HepG2 (cell line): ENCODE results near the gene PPP1R9B. TPM values are rescaled to one million over a fixed set of nuclear protein-coding genes. Genes with fewer than 3 reads are reported as not detected.

Experiments
- CREM ChIP-seq, 2 experiments: sonication (generic) in 1 of 2; formaldehyde crosslinking in 1 of 2; IDR thresholded peaks; 2 replicates each; pipeline versions ENCODE4 v1.4.0 to v1.6.1; 2016 to 2020; ENCODE audit warnings: antibody characterized with exemption in 1 of 2, mild to moderate bottlenecking in 1 of 2, missing genetic modification reagents in 1 of 2
- GABPA ChIP-seq, 2 experiments: IDR thresholded peaks; 2 replicates each; pipeline ENCODE4 v1.6.1; 2011 to 2016; ENCODE audit warnings: low read depth in 2 of 2, low read length in 1 of 2, missing biosample characterization in 1 of 2, missing genetic modification characterization in 1 of 2
- KLF13 ChIP-seq: sonication (generic); formaldehyde crosslinking; IDR thresholded peaks from 2 replicates; pipeline ENCODE4 v1.4.0; 2020; ENCODE audit warnings: mild to moderate bottlenecking, missing genetic modification reagents
- TBX3 ChIP-seq: fragments of 450-650 bp; IDR thresholded peaks from 2 replicates; pipeline ENCODE4 v1.6.1; 2017; ENCODE audit warnings: antibody characterized with exemption, mild to moderate bottlenecking, inconsistent platforms, borderline replicate concordance
- YY1 ChIP-seq: IDR thresholded peaks from 2 replicates; pipeline ENCODE4 v1.6.1; 2011; ENCODE audit warnings: low read length, low read depth, moderate library complexity, mild to moderate bottlenecking; ENCODE audit not compliant: insufficient read depth, insufficient replicate concordance
- ZFP36 ChIP-seq: fragments of 150-350 bp; IDR thresholded peaks from 2 replicates; pipeline ENCODE4 v1.6.1; 2018; ENCODE audit warnings: borderline replicate concordance, low read length, low read depth; ENCODE audit not compliant: partially characterized antibody
- ZNF615 ChIP-seq: sonication (generic); formaldehyde crosslinking; IDR thresholded peaks from 2 replicates; pipeline ENCODE4 v1.5.0; 2020; ENCODE audit warnings: mild to moderate bottlenecking, missing genetic modification reagents, borderline replicate concordance
- polyA plus RNA-seq, 8 experiments: library from polyadenylated mRNA; depleted of rRNA in 3 of 8; stranded (reverse) in 7 of 8; unstranded in 1 of 8; fragments of >200 nt; fragmentation: Illumina TruSeq in 4 of 8; extraction: Trizol in 4 of 8; gene quantifications; 2 replicates each; pipeline versions ENCODE4 v1.2.1 to v1.2.3, GENCODE V29; 2011 to 2016; ENCODE audit warnings: low read depth in 4 of 8, missing spikeins in 1 of 8, mixed read lengths in 1 of 8; ENCODE audit not compliant: insufficient read depth in 1 of 8
- total RNA-seq, 5 experiments: library from RNA; depleted of rRNA; stranded (reverse); fragments of >200 nt; fragmentation: Illumina TruSeq; extraction: Trizol; gene quantifications; 2 replicates each; pipeline ENCODE4 v1.2.3, GENCODE V29; 2016; ENCODE audit warnings: low read depth in 1 of 5
- TF ChIP-seq, protein P1 (sequence below), 2 experiments: fragments of 450-650 bp in 1 of 2; sonication (generic) in 1 of 2; formaldehyde crosslinking in 1 of 2; IDR thresholded peaks; 2 replicates each; pipeline versions ENCODE4 v1.6.1 to v1.8.0; 2016 to 2022; ENCODE audit warnings: antibody characterized with exemption in 1 of 2, mild to moderate bottlenecking in 1 of 2, missing genetic modification reagents in 1 of 2
- TF ChIP-seq, protein P2 (sequence below): sonication (generic); formaldehyde crosslinking; IDR thresholded peaks from 2 replicates; pipeline ENCODE4 v1.4.0; 2020; ENCODE audit warnings: low read depth, missing genetic modification reagents
- TF ChIP-seq, protein P3 (sequence below): sonication (generic); formaldehyde crosslinking; IDR thresholded peaks from 2 replicates; pipeline ENCODE4 v1.5.1; 2020; ENCODE audit warnings: missing genetic modification reagents, mild to moderate bottlenecking, borderline replicate concordance

Gene PPP1R9B
- total and polyA plus RNA-seq, 2 of the 13 experiments (the other 11 are each of a cell fraction or from before 2014, with no cell fraction given): 9.4 to 15.8 TPM

DNA sequence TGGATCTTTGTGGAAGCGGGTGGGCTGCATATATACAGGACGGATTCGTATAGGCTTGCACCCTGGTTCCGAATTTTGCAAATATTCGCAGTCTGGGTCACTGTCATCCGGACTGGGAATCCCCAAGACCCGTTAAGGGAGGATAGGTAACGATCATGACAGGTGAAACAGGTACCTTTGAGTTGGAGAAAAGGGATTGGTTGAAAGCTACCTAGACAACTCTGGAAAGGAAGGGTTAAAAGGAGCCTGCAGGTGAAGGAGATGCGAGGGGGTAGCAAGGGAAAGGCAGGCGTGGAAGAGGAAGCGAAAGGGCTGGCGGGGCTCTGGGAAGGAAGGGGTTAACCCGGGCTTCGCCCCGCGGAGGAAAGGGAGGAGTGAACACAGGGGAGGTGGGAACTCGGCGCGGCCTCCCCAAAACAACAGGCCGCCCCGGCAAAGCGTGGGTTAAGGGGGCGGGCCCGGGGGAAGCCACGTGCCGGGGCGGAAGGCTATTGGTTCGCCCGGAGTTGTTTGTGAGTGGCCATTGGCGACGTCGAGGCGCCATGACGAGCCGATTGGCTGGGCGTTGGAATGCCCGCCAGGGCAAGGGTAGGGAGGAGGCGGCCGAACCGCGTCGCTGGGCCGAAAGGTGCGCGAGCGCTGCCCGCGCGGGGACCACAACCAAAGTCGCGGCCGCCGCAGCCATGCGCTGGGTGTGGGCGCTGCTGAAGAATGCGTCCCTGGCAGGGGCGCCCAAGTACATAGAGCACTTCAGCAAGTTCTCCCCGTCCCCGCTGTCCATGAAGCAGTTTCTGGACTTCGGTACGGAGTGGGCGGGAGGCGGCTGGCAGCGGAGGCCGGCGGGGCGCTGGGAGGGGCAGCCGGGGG lies 55.5 kb downstream of the PPP1R9B start, which contains the start of gene PDK2 (continued):
- TF ChIP-seq GABPA (IDR thresholded peaks at IDR 0.05; ENCODE audit: low read depth, low read length) (no peak), GABPA (CRISPR knock-in tag; IDR thresholded peaks at IDR 0.05; ENCODE audit: low read depth) (peak; percentile 55), ZNF615 (CRISPR knock-in tag) (no peak), YY1 (peak; percentile 73), TBX3 (peak; percentile 71), KLF13 (CRISPR knock-in tag) (no peak; the same call in 1 of the 2 replicates), CREM (IDR thresholded peaks at IDR 0.05) (peak; percentile 48), CREM (CRISPR knock-in tag; IDR thresholded peaks at IDR 0.05) (no peak), ZFP36 (no peak)
- TF ChIP-seq, protein P1, sequence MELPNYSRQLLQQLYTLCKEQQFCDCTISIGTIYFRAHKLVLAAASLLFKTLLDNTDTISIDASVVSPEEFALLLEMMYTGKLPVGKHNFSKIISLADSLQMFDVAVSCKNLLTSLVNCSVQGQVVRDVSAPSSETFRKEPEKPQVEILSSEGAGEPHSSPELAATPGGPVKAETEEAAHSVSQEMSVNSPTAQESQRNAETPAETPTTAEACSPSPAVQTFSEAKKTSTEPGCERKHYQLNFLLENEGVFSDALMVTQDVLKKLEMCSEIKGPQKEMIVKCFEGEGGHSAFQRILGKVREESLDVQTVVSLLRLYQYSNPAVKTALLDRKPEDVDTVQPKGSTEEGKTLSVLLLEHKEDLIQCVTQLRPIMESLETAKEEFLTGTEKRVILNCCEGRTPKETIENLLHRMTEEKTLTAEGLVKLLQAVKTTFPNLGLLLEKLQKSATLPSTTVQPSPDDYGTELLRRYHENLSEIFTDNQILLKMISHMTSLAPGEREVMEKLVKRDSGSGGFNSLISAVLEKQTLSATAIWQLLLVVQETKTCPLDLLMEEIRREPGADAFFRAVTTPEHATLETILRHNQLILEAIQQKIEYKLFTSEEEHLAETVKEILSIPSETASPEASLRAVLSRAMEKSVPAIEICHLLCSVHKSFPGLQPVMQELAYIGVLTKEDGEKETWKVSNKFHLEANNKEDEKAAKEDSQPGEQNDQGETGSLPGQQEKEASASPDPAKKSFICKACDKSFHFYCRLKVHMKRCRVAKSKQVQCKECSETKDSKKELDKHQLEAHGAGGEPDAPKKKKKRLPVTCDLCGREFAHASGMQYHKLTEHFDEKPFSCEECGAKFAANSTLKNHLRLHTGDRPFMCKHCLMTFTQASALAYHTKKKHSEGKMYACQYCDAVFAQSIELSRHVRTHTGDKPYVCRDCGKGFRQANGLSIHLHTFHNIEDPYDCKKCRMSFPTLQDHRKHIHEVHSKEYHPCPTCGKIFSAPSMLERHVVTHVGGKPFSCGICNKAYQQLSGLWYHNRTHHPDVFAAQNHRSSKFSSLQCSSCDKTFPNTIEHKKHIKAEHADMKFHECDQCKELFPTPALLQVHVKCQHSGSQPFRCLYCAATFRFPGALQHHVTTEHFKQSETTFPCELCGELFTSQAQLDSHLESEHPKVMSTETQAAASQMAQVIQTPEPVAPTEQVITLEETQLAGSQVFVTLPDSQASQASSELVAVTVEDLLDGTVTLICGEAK (IDR thresholded peaks at IDR 0.05): no peak
- TF ChIP-seq, protein P1 (CRISPR knock-in tag; IDR thresholded peaks at IDR 0.05): peak; percentile 66
- TF ChIP-seq, protein P2, sequence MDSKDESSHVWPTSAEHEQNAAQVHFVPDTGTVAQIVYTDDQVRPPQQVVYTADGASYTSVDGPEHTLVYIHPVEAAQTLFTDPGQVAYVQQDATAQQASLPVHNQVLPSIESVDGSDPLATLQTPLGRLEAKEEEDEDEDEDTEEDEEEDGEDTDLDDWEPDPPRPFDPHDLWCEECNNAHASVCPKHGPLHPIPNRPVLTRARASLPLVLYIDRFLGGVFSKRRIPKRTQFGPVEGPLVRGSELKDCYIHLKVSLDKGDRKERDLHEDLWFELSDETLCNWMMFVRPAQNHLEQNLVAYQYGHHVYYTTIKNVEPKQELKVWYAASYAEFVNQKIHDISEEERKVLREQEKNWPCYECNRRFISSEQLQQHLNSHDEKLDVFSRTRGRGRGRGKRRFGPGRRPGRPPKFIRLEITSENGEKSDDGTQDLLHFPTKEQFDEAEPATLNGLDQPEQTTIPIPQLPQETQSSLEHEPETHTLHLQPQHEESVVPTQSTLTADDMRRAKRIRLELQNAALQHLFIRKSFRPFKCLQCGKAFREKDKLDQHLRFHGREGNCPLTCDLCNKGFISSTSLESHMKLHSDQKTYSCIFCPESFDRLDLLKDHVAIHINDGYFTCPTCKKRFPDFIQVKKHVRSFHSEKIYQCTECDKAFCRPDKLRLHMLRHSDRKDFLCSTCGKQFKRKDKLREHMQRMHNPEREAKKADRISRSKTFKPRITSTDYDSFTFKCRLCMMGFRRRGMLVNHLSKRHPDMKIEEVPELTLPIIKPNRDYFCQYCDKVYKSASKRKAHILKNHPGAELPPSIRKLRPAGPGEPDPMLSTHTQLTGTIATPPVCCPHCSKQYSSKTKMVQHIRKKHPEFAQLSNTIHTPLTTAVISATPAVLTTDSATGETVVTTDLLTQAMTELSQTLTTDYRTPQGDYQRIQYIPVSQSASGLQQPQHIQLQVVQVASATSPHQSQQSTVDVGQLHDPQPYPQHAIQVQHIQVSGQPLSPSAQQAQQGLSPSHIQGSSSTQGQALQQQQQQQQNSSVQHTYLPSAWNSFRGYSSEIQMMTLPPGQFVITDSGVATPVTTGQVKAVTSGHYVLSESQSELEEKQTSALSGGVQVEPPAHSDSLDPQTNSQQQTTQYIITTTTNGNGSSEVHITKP: peak; percentile 97
- TF ChIP-seq, protein P3, sequence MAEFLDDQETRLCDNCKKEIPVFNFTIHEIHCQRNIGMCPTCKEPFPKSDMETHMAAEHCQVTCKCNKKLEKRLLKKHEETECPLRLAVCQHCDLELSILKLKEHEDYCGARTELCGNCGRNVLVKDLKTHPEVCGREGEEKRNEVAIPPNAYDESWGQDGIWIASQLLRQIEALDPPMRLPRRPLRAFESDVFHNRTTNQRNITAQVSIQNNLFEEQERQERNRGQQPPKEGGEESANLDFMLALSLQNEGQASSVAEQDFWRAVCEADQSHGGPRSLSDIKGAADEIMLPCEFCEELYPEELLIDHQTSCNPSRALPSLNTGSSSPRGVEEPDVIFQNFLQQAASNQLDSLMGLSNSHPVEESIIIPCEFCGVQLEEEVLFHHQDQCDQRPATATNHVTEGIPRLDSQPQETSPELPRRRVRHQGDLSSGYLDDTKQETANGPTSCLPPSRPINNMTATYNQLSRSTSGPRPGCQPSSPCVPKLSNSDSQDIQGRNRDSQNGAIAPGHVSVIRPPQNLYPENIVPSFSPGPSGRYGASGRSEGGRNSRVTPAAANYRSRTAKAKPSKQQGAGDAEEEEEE: 0 out of 2 replicates have a peak, but pooled peaks have one; percentile 73
